HS-27A (cell line): ENCODE data around the gene LENG9.

Source experiments
- DNase-seq: peaks from one replicate; pipeline ENCODE4 v3.0.0-alpha.2; 2012; ENCODE audit warnings: low read depth, missing footprints

Gene LENG9

GRCh38 chr19:54421521-54421920 lies 42.1 kb downstream of the LENG9 start:
- no peak for DNase-seq

GRCh38 chr19:54421169-54421516 lies 42.4 kb downstream of the LENG9 start:
- no peak for DNase-seq

- DNase-seq = no peak
These were observed 43.0 kb downstream of the LENG9 start for GRCh38 chr19:54420383-54421168.

GRCh38 chr19:54420068-54420382 lies 43.6 kb downstream of the LENG9 start:
- no peak for DNase-seq

- DNase-seq = no peak
These were observed 44.4 kb downstream of the LENG9 start for GRCh38 chr19:54418930-54419800.

GRCh38 chr19:54418030-54418929 lies 45.3 kb downstream of the LENG9 start:
- no peak for DNase-seq

GRCh38 chr19:54416695-54417491 lies 46.7 kb downstream of the LENG9 start:
- DNase-seq = no peak

- DNase-seq = no peak
These were observed 47.5 kb downstream of the LENG9 start for GRCh38 chr19:54415901-54416673.

- no peak for DNase-seq
These were observed 48.2 kb downstream of the LENG9 start, which contains the start of gene TTYH1 for GRCh38 chr19:54415208-54415900. TSS of gene TTYH1 (plus strand) at chr19:54415464. CDS start at chr19:54415553, 89 bp downstream.

- no peak for DNase-seq
These were observed 49.4 kb downstream of the LENG9 start for GRCh38 chr19:54414156-54414555.

GRCh38 chr19:54412877-54413276 lies 50.7 kb downstream of the LENG9 start:
- no peak for DNase-seq
